GM18909 (cell line): Measurements from ENCODE around the gene TNFSF8.

Experiments
- ATAC-seq: cut with Tn5 transposase; IDR thresholded peaks from one replicate; pipeline ENCODE4 v1.9.1; 2021; ENCODE audit warnings: mild to moderate bottlenecking; ENCODE audit not compliant: unreplicated experiment, poor library complexity

The TNFSF8 gene

GRCh38 chr9:114908104-114908622, 22.2 kb downstream of the TNFSF8 start:
- ATAC-seq = no peak

GRCh38 chr9:114906922-114907571, 23.3 kb downstream of the TNFSF8 start:
- ATAC-seq = no peak

- no peak for ATAC-seq
Measured at GRCh38 chr9:114905170-114905940, 25.0 kb downstream of the TNFSF8 start.

- ATAC-seq = no peak
Measured at GRCh38 chr9:114902786-114903524, 27.4 kb downstream of the TNFSF8 start.

- no peak for ATAC-seq
Measured at GRCh38 chr9:114900942-114901802, 29.2 kb downstream of the TNFSF8 start.

- no peak for ATAC-seq
Measured at GRCh38 chr9:114899995-114900394, 30.4 kb downstream of the TNFSF8 start.

GRCh38 chr9:114899461-114899860, 30.9 kb downstream of the TNFSF8 start:
- ATAC-seq = no peak

GRCh38 chr9:114898741-114899140, 31.6 kb downstream of the TNFSF8 start:
- ATAC-seq = peak; percentile 83

GRCh38 chr9:114897196-114897595, 33.2 kb downstream of the TNFSF8 start:
- no peak for ATAC-seq

- no peak for ATAC-seq
Measured at GRCh38 chr9:114896344-114896743, 34.0 kb downstream of the TNFSF8 start.

- no peak for ATAC-seq
Measured at GRCh38 chr9:114895521-114895991, 34.8 kb downstream of the TNFSF8 start.

GRCh38 chr9:114894609-114895433, 35.6 kb downstream of the TNFSF8 start:
- no peak for ATAC-seq

GRCh38 chr9:114894206-114894605, 36.2 kb downstream of the TNFSF8 start:
- no peak for ATAC-seq

- no peak for ATAC-seq
Measured at GRCh38 chr9:114893221-114894010, 37.0 kb downstream of the TNFSF8 start.

- no peak for ATAC-seq
Measured at GRCh38 chr9:114889802-114890224, 40.6 kb downstream of the TNFSF8 start.

- ATAC-seq = no peak
Measured at GRCh38 chr9:114888607-114889006, 41.8 kb downstream of the TNFSF8 start.

GRCh38 chr9:114887963-114888362, 42.4 kb downstream of the TNFSF8 start:
- no peak for ATAC-seq

GRCh38 chr9:114884787-114885452, 45.5 kb downstream of the TNFSF8 start:
- ATAC-seq = no peak
